OCI-LY7 (cell line): ENCODE measurements around the gene TBC1D20.

Experiments used
- CTCF ChIP-seq: fragments of 200-600 bp; sonication (generic); conservative IDR thresholded peaks from 2 replicates; pipeline ENCODE4 v1.5.1; 2014; ENCODE audit warnings: mild to moderate bottlenecking, antibody characterized with exemption, low read length, moderate library complexity, mixed read lengths
- EZH2phosphoT487 ChIP-seq: fragments of 200-600 bp; sonication (generic); IDR thresholded peaks from 2 replicates; pipeline ENCODE4 v1.6.1; 2018; ENCODE audit warnings: low read depth, borderline replicate concordance, mild to moderate bottlenecking, mixed run types, antibody characterized with exemption, low read length, moderate library complexity, mixed read lengths

- no peak for TF ChIP-seq CTCF
- TF ChIP-seq EZH2phosphoT487 = no peak
These were observed 55.9 kb downstream of the TBC1D20 start for GRCh38 chr20:406200-407132.
